H7 (cell line): ENCODE measurements around the gene AHNAK2. TPM values are rescaled to one million over a fixed set of nuclear protein-coding genes. Genes with fewer than 3 reads are reported as not detected.

Experiments
- DNase-seq: peaks from one replicate; pipeline ENCODE4 v3.0.0; 2012
- H3K27me3 ChIP-seq: 2 replicates; pipeline ENCODE4 v1.6.0; 2011; ENCODE audit warnings: mild to moderate bottlenecking, low read length; ENCODE audit not compliant: control insufficient read depth, insufficient read depth
- H3K36me3 ChIP-seq: replicated peaks from 2 replicates; pipeline ENCODE4 v1.5.1; 2011; ENCODE audit warnings: low read length; ENCODE audit not compliant: control insufficient read depth, insufficient read depth
- H3K4me3 ChIP-seq: 2 replicates; pipeline ENCODE4 v1.5.1; 2011; ENCODE audit warnings: low read depth, mild to moderate bottlenecking, control low read depth, low read length, moderate library complexity; ENCODE audit not compliant: insufficient read depth
- total RNA-seq: library from RNA; depleted of rRNA; stranded (reverse); fragments of >200 nt; shearing (Covaris generic); gene quantifications from 2 replicates; pipeline ENCODE4 v1.2.3, GENCODE V29; 2014

The AHNAK2 gene
- total RNA-seq, 1 experiment from 2014 or later = 2.0 TPM

DNA sequence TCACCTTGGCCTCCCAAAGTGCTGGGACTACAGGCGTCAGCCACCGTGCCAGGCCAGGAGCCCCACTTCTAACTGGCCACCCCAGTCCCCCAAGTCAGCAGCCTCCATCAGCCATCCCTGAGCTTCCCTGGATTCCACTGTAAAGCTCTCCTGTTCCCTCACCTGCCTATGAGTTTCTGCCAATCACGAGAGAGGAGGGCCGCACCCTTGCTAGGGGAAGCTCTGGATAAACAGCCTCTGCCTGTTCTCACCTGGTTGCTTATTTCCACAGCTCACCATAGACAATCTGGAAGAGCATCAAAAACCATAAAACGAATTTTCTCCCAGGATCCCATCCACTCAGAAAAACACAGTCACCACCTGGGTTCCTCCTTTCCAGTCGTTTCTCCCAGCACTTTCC, 37.7 kb upstream of the AHNAK2 start:
- peak; percentile 19 for DNase-seq
- Histone ChIP-seq H3K36me3 (peaks cover 12% of the 10 kb centered on the region), H3K27me3 (no peaks in the 10 kb centered on the region), H3K4me3 (no peak overlapping the region)

DNA sequence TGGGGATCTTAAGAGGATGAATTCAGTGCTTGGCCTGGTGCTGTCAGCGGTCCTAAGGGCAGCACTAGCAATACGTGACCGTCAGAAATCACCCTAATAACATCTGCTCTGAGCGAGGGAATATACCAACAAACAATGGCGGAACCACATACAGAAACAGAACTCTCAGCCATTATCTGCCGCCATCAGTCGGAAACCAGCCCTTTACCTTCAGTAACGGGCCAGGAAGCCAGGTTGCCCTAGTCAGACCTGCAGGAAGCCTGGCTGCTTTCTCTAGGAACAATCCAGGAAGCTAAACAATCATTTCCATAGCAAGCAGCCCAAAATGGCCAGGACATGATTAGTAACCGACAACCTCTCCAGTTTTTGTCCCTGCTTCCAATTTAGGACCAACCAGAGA, 37.1 kb upstream of the AHNAK2 start:
- DNase-seq = peak; percentile 29
- H3K4me3 ChIP-seq = no peak overlapping the region
- H3K36me3 ChIP-seq = peaks cover 16% of the 10 kb centered on the region
- no peaks in the 10 kb centered on the region for H3K27me3 ChIP-seq

DNA sequence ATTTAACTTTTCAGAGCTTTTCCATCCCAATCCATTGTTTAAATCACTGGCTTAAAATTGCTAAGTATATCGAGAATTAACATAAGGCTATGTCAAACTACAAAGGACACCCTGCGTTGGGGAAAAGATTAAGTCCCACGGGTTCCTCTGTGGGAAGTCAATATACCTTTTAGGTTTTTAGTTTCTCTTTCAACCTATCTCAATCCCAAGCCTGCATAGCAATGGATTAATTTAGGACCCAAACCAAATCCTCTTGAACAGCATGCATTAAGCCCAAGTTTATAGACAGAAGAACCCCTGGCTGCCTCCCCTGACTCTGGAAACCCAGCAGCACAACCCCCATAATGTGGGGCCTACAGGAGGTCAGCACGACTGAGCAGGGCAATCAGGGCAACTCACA, 36.5 kb upstream of the AHNAK2 start:
- Histone ChIP-seq H3K4me3 (no peak overlapping the region), H3K27me3 (no peaks in the 10 kb centered on the region), H3K36me3 (peaks cover 20% of the 10 kb centered on the region)
- peak; percentile 43 for DNase-seq

DNA sequence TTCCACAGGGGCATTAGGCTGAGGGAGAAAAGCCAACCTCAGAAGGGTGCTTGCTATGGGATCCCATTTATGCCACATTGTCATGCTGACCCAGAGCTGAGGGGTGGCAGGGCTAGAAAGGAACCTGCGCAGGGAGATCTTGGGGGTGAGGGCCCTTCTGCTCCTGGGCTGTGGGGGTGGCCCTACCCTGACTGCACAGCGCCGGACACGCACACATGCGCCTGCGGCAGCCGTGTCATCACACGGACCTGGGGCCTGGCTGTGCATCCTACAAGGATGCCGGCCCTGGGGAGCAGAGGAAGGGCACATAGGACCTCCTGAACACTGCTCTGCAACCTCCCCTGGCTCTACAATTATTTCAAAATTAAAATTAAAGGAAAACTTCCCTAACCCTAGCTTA, 35.9 kb upstream of the AHNAK2 start:
- H3K4me3 ChIP-seq = no peak overlapping the region
- peaks cover 19% of the 10 kb centered on the region for H3K36me3 ChIP-seq
- DNase-seq = peak; percentile 28

DNA sequence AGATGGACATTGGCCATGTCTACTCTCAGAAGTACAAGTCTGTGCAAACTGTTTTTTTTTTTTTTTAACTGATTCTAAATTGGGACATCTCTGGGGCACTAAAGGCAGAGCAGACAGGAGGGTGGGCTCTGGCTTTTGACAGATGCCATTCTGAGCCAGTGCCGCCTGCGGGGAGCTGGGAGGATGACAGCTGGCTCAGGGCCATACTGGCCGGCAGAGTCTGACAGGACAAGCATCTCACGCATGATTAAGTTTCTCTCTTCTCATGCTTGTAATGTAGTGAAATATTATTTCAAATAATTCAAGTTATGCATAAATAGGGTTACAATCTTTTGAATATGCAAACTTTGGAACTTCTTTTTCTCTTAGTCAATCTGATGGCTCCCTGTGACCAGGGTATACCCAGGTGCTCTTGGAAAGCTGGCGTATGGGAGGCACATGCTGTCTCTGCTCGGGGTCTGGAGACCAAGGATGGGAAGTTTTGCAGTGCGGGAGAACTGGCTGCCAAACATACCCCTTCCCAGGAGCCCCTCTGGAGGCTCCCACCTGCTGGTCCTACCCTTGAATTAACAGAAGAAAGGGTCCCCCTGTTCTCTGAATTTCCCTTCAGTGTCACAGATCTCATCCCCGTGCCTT, 35.1 kb upstream of the AHNAK2 start:
- Histone ChIP-seq H3K36me3 (peaks cover 18% of the 10 kb centered on the region), H3K27me3 (no peaks in the 10 kb centered on the region), H3K4me3 (no peak overlapping the region)
- DNase-seq = peak; percentile 47

More for the DNA sequence above, 35.9 kb upstream of the AHNAK2 start:
- H3K27me3 ChIP-seq = no peaks in the 10 kb centered on the region

DNA sequence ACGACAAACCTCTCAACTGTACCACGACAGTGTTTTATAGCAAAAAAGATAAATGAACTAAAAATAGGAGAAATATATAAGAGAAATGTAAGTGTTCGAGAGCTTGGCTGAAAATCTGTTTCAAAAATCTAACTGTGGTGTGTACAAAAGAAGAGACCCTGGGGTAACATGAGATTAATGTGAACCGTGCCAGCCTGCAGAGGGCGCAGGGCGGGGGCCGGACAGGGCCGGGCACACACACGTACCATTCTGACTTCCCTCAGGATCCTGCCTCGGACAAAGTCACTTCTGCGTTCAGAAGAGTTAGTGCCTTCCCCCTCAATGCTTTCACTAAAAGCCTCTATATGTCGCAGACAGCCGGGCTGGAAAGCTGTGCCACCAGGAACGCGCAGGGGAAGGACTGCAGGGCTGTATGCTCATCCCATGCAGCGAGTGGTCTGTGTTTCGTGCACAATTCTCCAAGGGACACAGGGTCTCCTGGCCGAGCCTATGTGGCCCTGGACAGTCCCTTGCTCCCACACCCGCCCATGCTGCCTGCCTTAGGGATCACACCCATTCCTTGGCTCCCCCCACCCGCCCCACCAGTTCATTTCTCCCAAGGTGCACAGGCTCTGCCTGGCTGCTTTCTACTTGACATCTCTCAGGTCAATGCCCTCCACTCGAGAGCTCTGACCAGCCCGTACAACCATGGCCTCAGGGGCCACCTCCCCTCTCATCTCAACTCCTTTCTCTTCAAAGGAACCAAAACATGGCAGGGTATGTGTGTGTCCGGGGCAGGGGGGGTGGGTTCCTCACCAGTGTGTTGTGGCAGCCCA, 34.2 kb upstream of the AHNAK2 start:
- H3K36me3 ChIP-seq = peaks cover 20% of the 10 kb centered on the region
- no peak overlapping the region for H3K4me3 ChIP-seq
- DNase-seq = peak; percentile 63
- H3K27me3 ChIP-seq = no peaks in the 10 kb centered on the region

DNA sequence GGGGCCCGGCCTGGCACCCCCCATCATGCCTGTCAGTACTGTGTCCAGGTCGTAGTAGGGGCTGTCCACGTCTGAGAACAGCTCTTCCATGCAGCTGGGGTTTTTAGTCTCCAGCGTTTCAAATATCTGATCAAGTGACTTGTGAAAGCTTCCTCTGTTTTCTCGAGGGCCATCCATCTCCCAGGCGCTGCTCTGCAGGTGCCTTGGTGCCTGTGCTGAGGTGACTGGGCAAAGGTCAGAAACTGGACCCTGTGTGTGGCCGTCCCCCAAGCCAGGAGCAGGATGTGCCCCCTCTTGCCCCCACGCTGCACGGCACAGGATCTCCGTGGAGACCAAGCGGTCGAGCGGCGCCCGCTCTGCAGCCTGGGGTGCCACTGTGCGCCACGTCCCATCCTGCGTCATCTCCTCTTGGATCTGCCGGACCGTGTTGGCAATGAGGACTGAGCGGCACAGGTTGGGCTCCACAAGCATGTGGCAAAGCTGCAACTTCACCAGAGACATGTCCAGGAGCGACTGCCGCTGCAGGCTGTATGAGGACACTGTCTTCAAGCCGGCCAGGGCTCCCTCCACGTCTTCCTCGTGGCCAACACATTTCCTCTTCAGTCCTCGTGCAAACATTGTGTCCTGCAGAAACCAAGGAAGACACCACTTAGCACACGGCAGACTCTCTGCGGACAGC, 33.3 kb upstream of the AHNAK2 start:
- DNase-seq = peak; percentile 30
- H3K36me3 ChIP-seq = peaks cover 20% of the 10 kb centered on the region
- no peaks in the 10 kb centered on the region for H3K27me3 ChIP-seq
- H3K4me3 ChIP-seq = no peak overlapping the region

DNA sequence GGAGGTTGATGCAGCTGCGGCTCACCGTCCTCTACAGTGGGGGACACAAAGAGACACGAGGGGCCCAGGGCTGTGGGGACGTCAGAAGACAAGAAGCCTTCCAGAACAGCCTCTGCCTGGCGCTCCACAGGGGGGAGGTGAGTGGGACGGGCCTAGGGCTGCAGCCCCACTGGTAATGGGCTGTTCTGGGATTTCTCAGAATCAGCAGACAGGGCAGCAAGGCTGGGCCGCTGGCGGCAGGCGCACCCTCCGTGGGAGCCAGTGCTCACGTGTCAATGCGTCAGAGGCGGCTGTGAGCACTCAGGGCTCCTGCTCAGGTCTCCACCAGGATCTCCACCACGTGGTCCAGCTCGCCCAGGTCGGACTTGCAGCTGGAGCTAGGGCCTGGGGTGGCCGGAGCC, 32.7 kb upstream of the AHNAK2 start:
- DNase-seq = peak; percentile 52
- H3K36me3 ChIP-seq = peaks cover 20% of the 10 kb centered on the region

DNA sequence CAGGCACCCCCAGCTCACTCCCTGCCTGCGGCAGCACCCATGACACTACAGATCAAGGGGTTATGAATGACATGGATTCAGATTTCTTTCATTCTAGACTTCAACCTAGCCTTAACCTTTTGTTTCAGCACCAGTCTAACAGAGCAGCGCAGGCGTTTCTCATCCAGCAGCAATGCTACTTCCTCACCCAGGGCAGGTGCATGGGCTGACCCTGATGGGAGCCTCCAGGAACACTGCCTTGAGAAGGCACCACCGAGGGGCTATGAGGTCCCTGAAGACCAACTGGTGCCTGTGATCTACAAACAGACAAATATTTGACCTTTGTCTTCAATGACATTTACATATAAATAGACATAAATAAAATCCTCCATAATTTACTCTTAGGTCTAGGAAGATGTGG, 31.9 kb upstream of the AHNAK2 start:
- no peak overlapping the region for H3K4me3 ChIP-seq
- DNase-seq = peak; percentile 28
- peaks cover 20% of the 10 kb centered on the region for H3K36me3 ChIP-seq
- no peaks in the 10 kb centered on the region for H3K27me3 ChIP-seq

More for the DNA sequence above, 32.7 kb upstream of the AHNAK2 start:
- Histone ChIP-seq H3K4me3 (no peak overlapping the region), H3K27me3 (no peaks in the 10 kb centered on the region)

DNA sequence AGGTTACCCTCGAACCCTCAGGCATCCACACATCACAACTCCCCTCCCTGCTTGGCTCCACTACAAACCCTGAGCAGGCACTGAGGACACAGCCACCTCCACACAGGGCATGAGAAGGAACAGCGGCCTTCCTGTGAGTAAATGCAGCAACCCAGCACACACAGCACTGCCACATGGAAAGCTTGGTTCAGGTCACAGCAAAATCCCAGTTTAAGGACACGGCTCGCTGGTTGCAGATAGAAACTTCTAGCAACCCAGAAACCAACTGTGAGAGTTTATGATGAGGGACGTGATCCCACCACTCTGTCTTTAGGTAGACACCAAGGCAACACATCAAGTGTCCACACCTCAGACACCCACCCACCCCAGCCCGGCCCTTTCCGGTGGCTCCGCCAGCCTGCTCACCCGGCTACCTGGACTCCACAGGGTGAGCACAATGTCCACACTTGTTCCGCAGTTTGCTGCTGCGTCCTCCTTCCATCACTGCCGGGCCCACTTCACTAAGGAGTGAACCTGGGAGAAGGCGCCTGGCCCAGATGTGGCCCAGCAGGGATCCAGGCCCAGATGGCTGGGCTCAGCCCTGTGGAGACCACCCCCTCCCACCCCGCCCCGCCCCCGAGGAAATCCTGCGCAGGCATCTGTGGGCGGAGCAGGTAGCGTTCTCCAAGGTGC, 29.6 kb upstream of the AHNAK2 start:
- H3K27me3 ChIP-seq = no peaks in the 10 kb centered on the region
- H3K36me3 ChIP-seq = peaks cover 18% of the 10 kb centered on the region
- DNase-seq = peak; percentile 56
- no peak overlapping the region for H3K4me3 ChIP-seq

DNA sequence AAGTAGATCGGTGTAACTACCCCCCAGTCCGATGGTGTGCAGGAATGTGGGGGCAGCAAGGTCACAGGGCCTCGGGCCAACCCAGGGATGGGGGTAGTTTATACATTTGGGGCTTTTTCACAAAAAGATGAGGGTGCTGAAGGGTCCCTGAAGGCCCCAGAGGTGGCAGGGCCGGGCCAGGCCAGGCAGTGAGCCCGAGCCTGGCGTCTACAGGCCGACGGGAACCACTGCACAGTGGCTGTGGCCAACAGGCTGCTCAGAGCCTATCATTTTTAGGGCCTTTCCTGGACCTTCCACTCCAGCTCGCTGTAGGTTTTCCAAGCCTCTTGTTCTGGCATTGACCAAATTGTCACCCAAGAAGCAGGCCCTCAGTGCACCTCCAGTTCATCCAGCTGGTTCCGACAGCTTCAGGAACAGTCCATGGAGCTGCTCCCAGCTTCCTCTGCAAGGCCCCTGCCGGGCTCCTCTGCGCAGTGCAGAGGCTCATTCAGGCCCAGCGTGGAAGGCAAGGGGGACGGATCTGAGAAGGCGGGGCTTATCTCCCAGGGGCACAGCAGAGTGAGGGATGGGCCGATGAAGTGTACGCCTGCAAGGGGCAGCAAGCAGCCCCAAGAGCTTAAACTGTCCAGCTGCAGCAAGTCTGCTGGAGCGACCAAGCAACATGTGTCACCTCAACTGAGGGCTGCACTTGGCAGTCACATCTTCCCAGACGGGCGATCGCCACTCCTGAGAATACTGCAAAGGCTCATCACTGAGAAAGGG, 28.8 kb upstream of the AHNAK2 start:
- Histone ChIP-seq H3K4me3 (no peak overlapping the region), H3K27me3 (no peaks in the 10 kb centered on the region), H3K36me3 (peaks cover 17% of the 10 kb centered on the region)
- DNase-seq = peak; percentile 32

DNA sequence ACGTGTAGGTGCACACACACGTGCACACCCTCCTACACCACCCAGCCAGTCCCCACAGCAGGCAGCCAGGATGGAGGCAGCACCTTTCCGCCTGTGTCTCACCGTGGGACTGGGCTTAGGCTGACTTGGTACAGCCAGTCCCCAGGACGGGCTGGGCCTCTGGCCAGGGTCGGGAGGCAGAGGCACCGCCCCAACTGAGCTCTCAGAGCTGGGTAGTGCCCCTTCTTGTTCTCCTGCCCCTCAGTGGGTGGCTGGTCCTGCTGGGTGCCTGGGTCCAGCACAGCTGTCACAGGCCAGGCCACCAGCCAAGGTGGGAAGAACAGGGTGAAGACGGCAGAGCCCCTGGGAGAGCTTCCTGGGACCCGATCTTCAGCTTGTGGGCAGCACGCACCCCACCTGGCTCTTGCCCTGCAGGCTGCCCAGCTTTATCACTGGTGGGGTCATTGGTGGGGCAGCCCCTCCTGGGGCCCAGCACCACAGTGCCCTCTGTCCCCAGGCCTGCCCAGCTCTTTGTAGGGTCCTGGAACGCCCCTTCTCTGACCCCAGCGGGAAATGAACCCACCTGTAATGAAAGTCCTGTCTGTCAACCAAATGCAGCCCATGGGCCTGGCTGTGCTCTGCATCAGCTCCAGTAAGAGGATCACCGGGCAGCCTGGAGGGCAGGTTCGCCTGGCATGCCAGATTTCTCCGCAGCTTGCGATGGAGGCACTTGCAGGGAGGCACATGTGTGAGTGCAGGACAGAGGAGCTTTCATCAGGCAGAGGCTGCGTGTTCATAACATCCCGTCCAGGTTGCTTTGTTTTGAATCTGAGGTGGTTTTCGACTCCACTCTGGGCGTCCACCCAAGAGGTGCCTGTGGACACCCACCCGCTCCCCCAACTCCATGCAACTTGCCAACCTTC, 28.0 kb upstream of the AHNAK2 start:
- DNase-seq = peak; percentile 58
- Histone ChIP-seq H3K27me3 (no peaks in the 10 kb centered on the region), H3K36me3 (peaks cover 12% of the 10 kb centered on the region), H3K4me3 (no peak overlapping the region)

DNA sequence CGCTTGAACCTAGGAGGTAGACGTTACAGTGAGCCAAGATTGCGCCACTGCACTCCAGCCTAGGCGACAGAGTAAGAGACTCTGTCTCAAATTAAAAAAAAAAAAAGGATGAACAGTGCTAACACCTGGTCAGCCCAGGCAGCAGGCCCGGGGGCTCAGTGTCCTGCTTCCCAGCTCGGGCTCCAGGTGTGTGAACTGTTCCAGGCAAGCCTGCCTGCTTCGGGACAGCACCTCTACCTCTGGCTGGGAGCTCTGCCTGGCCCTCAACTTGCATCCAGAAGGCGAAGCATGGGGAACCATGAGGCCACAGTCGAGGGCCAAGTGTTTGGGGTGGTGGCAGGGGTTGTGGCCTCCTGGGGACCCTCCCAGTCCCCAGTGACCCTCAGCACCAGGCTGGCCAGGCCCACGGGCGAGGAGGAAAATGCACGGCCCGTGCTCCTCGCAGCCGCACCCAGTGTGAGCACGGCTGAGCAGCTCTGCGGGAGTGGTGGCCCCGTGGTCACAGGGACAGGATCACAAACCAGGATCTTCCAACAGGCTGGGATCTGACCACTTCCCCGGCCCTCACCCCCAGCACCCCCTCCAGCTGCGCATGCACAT, 27.3 kb upstream of the AHNAK2 start:
- Histone ChIP-seq H3K4me3 (no peak overlapping the region), H3K36me3 (peaks cover 8% of the 10 kb centered on the region), H3K27me3 (no peaks in the 10 kb centered on the region)
- no peak for DNase-seq
